Medulla oblongata (tissue), 1 donor: ENCODE data around the gene LIM2.
A peak's percentile ranks its signal among the peaks of the same experiment; 100 is the strongest.

Experiments used
- DNase-seq: peaks from one replicate; pipeline ENCODE4 v3.0.0-alpha.2; 2015; ENCODE audit errors: extremely low spot score

LIM2 gene

DNA sequence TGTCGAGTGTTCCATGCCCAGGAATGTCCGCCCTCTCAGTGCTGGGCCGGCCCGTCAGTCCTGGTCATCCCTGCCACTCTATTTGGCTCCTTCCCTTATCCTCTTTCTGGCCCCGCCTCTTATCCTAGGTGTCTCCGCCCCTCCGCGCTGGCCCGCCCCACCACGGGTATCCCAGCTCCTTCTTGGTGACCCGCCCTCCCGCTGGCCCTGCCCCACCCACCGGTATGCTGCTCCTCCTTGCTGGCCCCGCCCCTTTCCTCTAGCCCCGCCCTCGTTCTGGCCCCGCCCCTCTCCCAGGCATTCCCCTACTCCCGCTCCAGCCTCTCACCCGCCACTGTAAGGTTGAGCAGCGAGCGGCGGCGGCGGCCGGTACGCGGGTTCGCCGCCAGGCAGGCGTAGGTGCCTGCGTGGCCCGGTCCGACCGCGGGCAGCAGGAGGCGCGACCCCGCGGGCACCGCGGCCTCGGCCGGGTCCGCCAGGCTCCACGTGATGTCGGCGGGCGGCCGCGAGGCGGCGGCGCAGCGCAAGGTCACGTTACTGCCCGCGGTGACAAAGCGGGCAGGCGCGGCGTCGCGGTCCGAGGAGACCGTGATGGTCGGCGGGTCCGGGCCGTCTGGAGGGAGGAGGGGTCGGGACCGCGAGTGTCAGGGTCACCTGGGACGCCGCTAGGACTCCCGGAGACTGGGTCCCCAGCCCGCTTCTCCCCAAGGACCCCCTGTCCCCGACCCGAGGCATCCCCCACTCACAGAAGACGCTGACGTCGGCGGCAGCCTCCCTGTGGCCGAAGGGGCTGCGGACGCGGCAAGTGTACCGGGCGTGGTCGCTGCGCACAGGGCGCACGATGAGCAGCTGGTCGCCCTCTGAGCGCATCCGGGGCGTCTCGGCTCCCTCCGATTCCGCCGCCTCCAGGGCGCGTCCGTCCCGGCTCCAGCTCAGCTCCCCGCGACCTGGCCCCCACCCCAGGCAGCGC, 47.8 kb downstream of the LIM2 start:
- DNase-seq = peak; percentile 92

- no peak for DNase-seq
Measured at GRCh38 chr19:51339313-51339686, 48.5 kb downstream of the LIM2 start.

DNA sequence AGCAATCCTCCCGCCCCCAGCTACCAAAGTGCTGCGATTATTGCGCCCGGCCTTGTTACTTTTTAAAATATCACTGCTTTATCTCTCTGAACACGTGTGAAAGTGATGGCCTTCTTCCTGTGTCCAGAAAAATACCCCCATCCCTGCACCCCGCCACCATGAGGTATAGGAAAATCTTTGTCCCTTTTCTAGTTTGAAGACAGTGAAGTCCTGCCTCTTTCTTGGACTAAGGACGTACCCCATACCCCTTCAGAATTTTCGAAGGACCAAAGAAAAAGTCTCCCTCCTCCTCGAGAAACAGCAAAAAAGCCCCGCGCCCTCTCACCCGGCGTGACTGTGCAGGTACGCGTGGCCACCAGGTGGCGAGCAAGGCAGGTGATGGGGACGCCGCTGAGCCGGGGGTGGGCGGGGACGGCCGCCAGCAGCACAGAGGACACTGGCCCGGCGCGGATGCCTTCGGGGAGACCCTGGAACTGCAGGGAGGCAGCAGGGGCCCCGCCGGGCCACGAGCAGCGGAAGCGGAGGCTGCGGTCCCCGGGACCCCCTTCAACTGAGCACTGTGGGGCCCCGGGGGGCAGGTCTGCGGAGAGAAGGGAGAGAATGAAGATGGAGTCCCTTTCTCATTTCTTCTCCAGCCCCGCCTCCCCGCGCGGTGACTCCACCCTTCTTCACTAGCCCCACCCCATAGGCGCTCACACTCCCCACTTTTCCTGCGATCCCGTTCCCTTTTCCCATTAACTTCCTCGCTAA, 49.0 kb downstream of the LIM2 start:
- DNase-seq = peak; percentile 67

DNA sequence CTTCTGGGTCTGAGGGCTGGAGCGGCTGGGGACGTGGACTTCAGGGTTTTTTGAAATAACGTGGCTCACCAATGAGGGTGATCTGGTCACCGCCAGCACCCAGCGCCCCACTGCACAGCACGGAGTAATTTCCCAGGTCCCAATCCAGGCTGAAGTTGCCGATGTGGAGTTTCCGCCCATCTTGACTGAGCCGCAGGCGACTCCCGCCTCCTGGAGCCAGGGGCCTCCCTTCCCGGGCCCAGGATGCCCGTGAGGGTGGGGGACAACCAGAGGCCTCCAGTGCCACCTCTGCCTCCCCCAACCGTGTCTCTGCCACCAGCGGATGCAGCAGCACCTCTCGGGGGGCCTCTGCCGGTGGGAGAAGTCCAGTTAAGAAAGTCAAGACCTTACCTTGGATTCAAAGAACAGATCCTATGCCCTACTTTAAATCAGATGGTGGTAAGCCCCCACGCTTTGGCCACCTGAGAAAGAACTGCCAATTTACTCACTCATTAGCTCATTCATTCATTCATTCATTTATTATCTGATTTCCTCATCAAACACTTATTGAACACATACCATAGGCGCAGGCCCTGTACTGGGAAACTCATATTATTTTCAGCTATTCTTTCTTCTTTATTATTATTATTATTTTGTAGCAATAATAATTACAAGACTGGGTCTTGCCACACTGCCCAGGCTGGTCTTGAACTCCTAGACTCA, 49.8 kb downstream of the LIM2 start:
- DNase-seq = no peak

DNA sequence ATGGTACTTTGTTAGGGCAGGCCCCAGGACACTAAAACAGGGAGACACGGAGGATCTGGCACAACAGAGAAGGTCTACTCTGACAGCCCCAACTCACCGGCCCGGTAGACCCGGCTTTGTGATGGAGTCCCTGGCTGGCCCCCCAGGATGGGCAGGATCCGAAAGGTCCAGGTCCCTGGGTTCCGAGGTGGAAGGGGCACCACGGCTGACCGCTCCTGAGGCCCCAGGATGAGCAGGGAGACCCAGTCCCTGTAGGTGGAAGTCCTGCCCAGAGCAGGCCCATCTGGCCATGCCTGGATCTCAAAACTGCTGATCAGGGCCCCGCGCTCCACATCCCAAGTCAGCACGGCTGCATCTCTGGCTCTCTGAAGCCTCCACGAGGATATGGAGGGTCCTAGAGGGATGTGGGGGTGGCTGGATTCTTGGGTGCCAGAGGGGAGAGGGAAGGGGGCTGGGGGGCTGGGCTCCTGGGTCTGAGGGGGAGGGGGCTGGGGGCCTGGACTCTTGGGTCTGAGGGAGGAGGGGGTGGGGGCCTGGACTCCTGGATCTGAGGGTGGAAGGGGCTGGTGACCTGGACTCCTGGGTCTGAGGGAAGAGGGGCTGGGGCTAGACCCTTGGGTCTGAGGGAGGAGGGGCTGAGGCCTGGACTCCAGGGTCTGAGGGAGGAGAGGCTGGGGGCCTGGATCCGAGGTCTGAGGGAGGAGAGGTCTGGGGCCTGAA, 50.5 kb downstream of the LIM2 start:
- no peak for DNase-seq

- DNase-seq = no peak
Measured at GRCh38 chr19:51333836-51334460, 53.8 kb downstream of the LIM2 start.

- DNase-seq = no peak
Measured at GRCh38 chr19:51331716-51332115, 56.1 kb downstream of the LIM2 start.

DNA sequence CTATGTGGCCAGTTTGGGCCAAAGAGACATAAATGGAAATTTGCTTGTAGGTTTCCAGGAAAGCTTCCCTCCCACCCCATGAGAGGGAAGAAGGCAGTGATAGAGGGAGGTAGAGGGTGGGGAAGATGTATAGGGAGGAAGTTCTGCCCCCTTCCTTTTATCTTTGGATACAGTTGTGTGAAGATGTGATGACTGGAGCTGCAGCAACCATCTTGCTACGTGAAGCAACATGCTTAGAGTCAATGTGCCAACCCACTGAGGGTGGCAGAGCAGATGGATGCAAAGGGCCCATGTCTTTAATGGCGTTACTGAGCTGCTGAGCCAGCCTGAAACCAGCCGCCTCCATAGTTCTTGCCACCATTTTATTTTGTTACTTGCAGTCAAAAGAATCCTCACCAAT, 56.6 kb downstream of the LIM2 start:
- no peak for DNase-seq

DNA sequence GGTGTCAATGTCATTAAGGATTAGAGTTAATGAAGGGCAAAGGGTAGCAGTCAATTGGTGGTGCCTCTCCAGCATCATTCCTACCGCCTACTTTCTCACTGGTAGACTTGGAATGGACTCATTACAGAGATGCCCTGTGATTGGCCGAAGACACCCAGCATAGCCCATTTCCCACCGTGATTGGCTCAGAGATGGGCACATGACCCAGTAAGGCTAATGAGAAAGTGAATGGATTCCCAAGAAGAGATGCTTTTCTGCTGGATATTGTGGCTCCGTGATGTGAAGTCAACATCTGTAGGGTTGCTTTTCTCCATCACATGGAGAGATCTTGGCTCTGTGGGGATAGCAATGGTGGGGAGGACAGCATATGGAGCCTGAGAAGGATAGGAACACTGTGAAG, 57.4 kb downstream of the LIM2 start:
- DNase-seq = no peak
